H9 (cell line): ENCODE measurements around the gene APBB2. TPM values are rescaled to one million over a fixed set of nuclear protein-coding genes. Genes with fewer than 3 reads are reported as not detected.

Experiments
- DNase-seq: peaks from one replicate; pipeline ENCODE4 v3.0.0-alpha.2; 2017
- H2AFZ ChIP-seq: one replicate; pipeline ENCODE4 v1.6.1; 2013; ENCODE audit warnings: mild to moderate bottlenecking, low read length, control low read depth, moderate library complexity
- H2AK5ac ChIP-seq: 2 replicates; pipeline ENCODE4 v1.6.1; 2013; ENCODE audit warnings: low read length, control low read depth, mixed read lengths; ENCODE audit not compliant: insufficient read length
- H2BK120ac ChIP-seq: one replicate; pipeline ENCODE4 v1.6.1; 2013; ENCODE audit warnings: low read depth, mild to moderate bottlenecking, low read length, control low read depth, inconsistent platforms; ENCODE audit not compliant: poor library complexity, severe bottlenecking
- H2BK12ac ChIP-seq: 2 replicates; pipeline ENCODE4 v1.6.1; 2013; ENCODE audit warnings: low read length, control low read depth, mixed read lengths, low read depth; ENCODE audit not compliant: insufficient read length
- H2BK15ac ChIP-seq: 2 replicates; pipeline ENCODE4 v1.6.1; 2013; ENCODE audit warnings: low read depth, low read length, control low read depth
- H2BK20ac ChIP-seq: one replicate; pipeline ENCODE4 v1.6.1; 2013; ENCODE audit warnings: low read depth, mild to moderate bottlenecking, low read length, control low read depth, inconsistent platforms; ENCODE audit not compliant: poor library complexity, severe bottlenecking
- H2BK5ac ChIP-seq: 2 replicates; pipeline ENCODE4 v1.6.1; 2013; ENCODE audit warnings: low read length, control low read depth, mixed read lengths; ENCODE audit not compliant: insufficient read length
- H3K14ac ChIP-seq: 2 replicates; pipeline ENCODE4 v1.6.1; 2013; ENCODE audit warnings: low read length, control low read depth; ENCODE audit not compliant: insufficient read depth
- H3K18ac ChIP-seq: 2 replicates; pipeline ENCODE4 v1.6.1; 2013; ENCODE audit warnings: low read depth, mild to moderate bottlenecking, mixed read lengths, low read length, control low read depth; ENCODE audit not compliant: insufficient read length
- H3K23ac ChIP-seq: 2 replicates; pipeline ENCODE4 v1.6.1; 2013; ENCODE audit warnings: low read length, control low read depth, mixed read lengths, low read depth; ENCODE audit not compliant: insufficient read length
- H3K23me2 ChIP-seq: 2 replicates; pipeline ENCODE4 v1.6.1; 2013; ENCODE audit warnings: low read depth, mild to moderate bottlenecking, mixed read lengths, low read length, control low read depth; ENCODE audit not compliant: insufficient read length, poor library complexity, severe bottlenecking
- H3K27ac ChIP-seq: 2 replicates; pipeline ENCODE4 v1.5.1; 2013; ENCODE audit warnings: low read length, control low read depth, mixed read lengths, low read depth; ENCODE audit not compliant: insufficient read length
- H3K27me3 ChIP-seq: 2 replicates; pipeline ENCODE4 v1.6.1; 2013; ENCODE audit warnings: low read length, control low read depth, inconsistent platforms; ENCODE audit not compliant: insufficient read depth
- H3K4ac ChIP-seq: 2 replicates; pipeline ENCODE4 v1.6.1; 2013; ENCODE audit warnings: low read depth, mild to moderate bottlenecking, control low read depth, inconsistent platforms, low read length, moderate library complexity
- H3K4me1 ChIP-seq: 2 replicates; pipeline ENCODE4 v1.6.1; 2013; ENCODE audit warnings: low read length, control low read depth, inconsistent platforms; ENCODE audit not compliant: insufficient read depth
- H3K4me2 ChIP-seq: 2 replicates; pipeline ENCODE4 v1.6.1; 2013; ENCODE audit warnings: low read length, control low read depth, mixed read lengths; ENCODE audit not compliant: insufficient read length, insufficient read depth
- H3K56ac ChIP-seq: 2 replicates; pipeline ENCODE4 v1.6.1; 2013; ENCODE audit warnings: low read depth, mild to moderate bottlenecking, mixed read lengths, low read length, control low read depth; ENCODE audit not compliant: insufficient read length
- H3K79me1 ChIP-seq: 2 replicates; pipeline ENCODE4 v1.6.1; 2013; ENCODE audit warnings: low read depth, mild to moderate bottlenecking, moderate library complexity, low read length, control low read depth, inconsistent platforms; ENCODE audit not compliant: insufficient read depth, poor library complexity, severe bottlenecking
- H3K79me2 ChIP-seq: 2 replicates; pipeline ENCODE4 v1.6.1; 2013; ENCODE audit warnings: low read length, control low read depth, inconsistent platforms; ENCODE audit not compliant: insufficient read depth
- H3K9ac ChIP-seq: 2 replicates; pipeline ENCODE4 v1.6.1; 2013; ENCODE audit warnings: low read length, control low read depth, mixed read lengths; ENCODE audit not compliant: insufficient read length; ENCODE audit errors: extremely low read depth
- H3K9me3 ChIP-seq: one replicate; pipeline ENCODE4 v1.6.1; 2013; ENCODE audit warnings: low read depth, low read length, inconsistent platforms; ENCODE audit not compliant: control insufficient read depth
- H3T11ph ChIP-seq: one replicate; pipeline ENCODE4 v1.6.1; 2013; ENCODE audit warnings: mild to moderate bottlenecking, low read length, control low read depth, inconsistent platforms
- H4K20me1 ChIP-seq: one replicate; pipeline ENCODE4 v1.6.1; 2013; ENCODE audit not compliant: control insufficient read depth, insufficient read length, insufficient read depth
- H4K5ac ChIP-seq: 2 replicates; pipeline ENCODE4 v1.6.1; 2013; ENCODE audit warnings: low read depth, mild to moderate bottlenecking, mixed read lengths, low read length, control low read depth; ENCODE audit not compliant: insufficient read length
- H4K8ac ChIP-seq: replicated peaks from 2 replicates; pipeline ENCODE4 v1.6.1; 2013; ENCODE audit warnings: low read length, control low read depth, mixed read lengths, low read depth; ENCODE audit not compliant: insufficient read length
- H4K91ac ChIP-seq: 2 replicates; pipeline ENCODE4 v1.6.1; 2013; ENCODE audit warnings: low read depth, mild to moderate bottlenecking, moderate library complexity, mixed read lengths, low read length, control low read depth; ENCODE audit not compliant: insufficient read length
- H3K27ac Mint-ChIP-seq, 3 experiments: 2 replicates in 2 of 3; 3 replicates in 1 of 3; pipeline ENCODE4 v1.8.0; 2020 to 2021; ENCODE audit warnings: mixed read lengths in 3 of 3, mild to moderate bottlenecking in 1 of 3, moderate library complexity in 1 of 3
- H3K27me3 Mint-ChIP-seq: 2 replicates; pipeline ENCODE4 v1.8.0; 2021; ENCODE audit warnings: low read depth, mild to moderate bottlenecking, moderate library complexity, mixed read lengths
- H3K36me3 Mint-ChIP-seq, 3 experiments: 2 replicates in 2 of 3; 3 replicates in 1 of 3; pipeline ENCODE4 v1.8.0; 2020 to 2021; ENCODE audit warnings: low read depth in 3 of 3, mixed read lengths in 3 of 3; ENCODE audit not compliant: insufficient read depth in 1 of 3
- H3K4me1 Mint-ChIP-seq, 2 experiments: 2 replicates each; pipeline ENCODE4 v1.8.0; 2020; ENCODE audit warnings: mixed read lengths in 2 of 2
- H3K4me3 Mint-ChIP-seq, 2 experiments: 2 replicates in 1 of 2; 3 replicates in 1 of 2; pipeline ENCODE4 v1.8.0; 2020 to 2021; ENCODE audit warnings: mild to moderate bottlenecking in 2 of 2, mixed read lengths in 2 of 2, moderate library complexity in 1 of 2
- H3K9me3 Mint-ChIP-seq, 2 experiments: 2 replicates in 1 of 2; 3 replicates in 1 of 2; pipeline ENCODE4 v1.8.0; 2020; ENCODE audit warnings: mild to moderate bottlenecking in 2 of 2, mixed read lengths in 2 of 2, moderate library complexity in 1 of 2
- CTCF ChIP-seq: fragments of 200-600 bp; sonication (generic); conservative IDR thresholded peaks from 3 replicates; pipeline ENCODE4 v1.8.0; 2021; ENCODE audit warnings: antibody characterized with exemption, mild to moderate bottlenecking
- WGBS: extraction: QIAGEN DNeasy Blood & Tissue Kit; methylation state at CpG from one replicate; pipeline ENCODE4 v1.1.7; 2013; ENCODE audit warnings: missing lambda C conversion rate, low lambda C conversion rate, mixed read lengths; ENCODE audit not compliant: insufficient read length; ENCODE audit errors: extremely low coverage; 5-methylcytosine and 5-hydroxymethylcytosine counted together
- total RNA-seq: library from RNA; stranded (reverse); gene quantifications from 2 replicates; pipeline ENCODE4 v1.2.1, GENCODE V29; 2021

APBB2 gene
- total RNA-seq, 1 experiment from 2014 or later: 39.6 TPM

GRCh38 chr4:41213625-41214135, 662 bp downstream of the APBB2 start:
- peaks cover 3% of the 10 kb centered on the region; the same call in 1 of the 2 replicates for H3K79me2 ChIP-seq
- peaks cover 2% of the 10 kb centered on the region; the same call in 1 of the 2 replicates for H3K27me3 ChIP-seq
- H3K18ac ChIP-seq: peak overlapping the region; percentile 27
- Mint-ChIP-seq H3K4me3 (peak overlapping the region; percentile 81 to 93), H3K27me3 (peaks cover 14% of the 10 kb centered on the region), H3K9me3 (no peaks in the 10 kb centered on the region; a peak in 2 of 5 replicates), H3K27ac (no peak overlapping the region), H3K36me3 (no peaks in the 10 kb centered on the region; a peak in 1 of 7 replicates), H3K4me1 (peaks cover 45 to 54% of the 10 kb centered on the region in 2 experiments)
- H4K8ac ChIP-seq: no peak overlapping the region
- no peak overlapping the region for H2BK12ac ChIP-seq
- H2AFZ ChIP-seq: no peak overlapping the region
- H2BK15ac ChIP-seq: no peak overlapping the region; the same call in 1 of the 2 replicates
- H3K4me2 ChIP-seq: peak overlapping the region; percentile 79
- no peak overlapping the region for H3T11ph ChIP-seq
- H3K4me1 ChIP-seq: peaks cover 3% of the 10 kb centered on the region; the same call in 1 of the 2 replicates
- no peak for TF ChIP-seq CTCF
- peak overlapping the region; percentile 49 for H3K9ac ChIP-seq
- H2BK120ac ChIP-seq: no peak overlapping the region
- no peak overlapping the region for H3K23ac ChIP-seq
- no peak for DNase-seq
- H3K14ac ChIP-seq: peak overlapping the region; percentile 13
- H4K20me1 ChIP-seq: no peaks in the 10 kb centered on the region
- H2AK5ac ChIP-seq: no peak overlapping the region
- H3K27ac ChIP-seq: no peak overlapping the region
- H2BK20ac ChIP-seq: no peak overlapping the region
- H4K5ac ChIP-seq: no peak overlapping the region
- H3K56ac ChIP-seq: no peak overlapping the region
- WGBS: no CpG with 5 or more reads among the region's 35 CpGs
- H2BK5ac ChIP-seq: no peak overlapping the region
- peaks cover 3% of the 10 kb centered on the region for H3K79me1 ChIP-seq
- H3K9me3 ChIP-seq: no peaks in the 10 kb centered on the region
- H3K23me2 ChIP-seq: peaks cover 14% of the 10 kb centered on the region
- no peak overlapping the region for H4K91ac ChIP-seq
- no peak overlapping the region for H3K4ac ChIP-seq
